ACHN (cell line): ENCODE data around the gene SMIM8.

Experiments used
- DNase-seq: peaks from one replicate; pipeline ENCODE4 v3.0.0-alpha.2; 2015
- in situ Hi-C: cut with HindIII; loops from 2 replicates; pipeline ENCODE4 v1.10.0; 2017; ENCODE audit warnings: low sequenced_read_pairs, low pct_ligation_motif_present, low pct_unique_long_range_greater_than_20kb

SMIM8 gene

GRCh38 chr6:87330961-87331360 is 8.6 kb downstream of the SMIM8 start:
- no peak for DNase-seq
- in situ Hi-C loops: no loop called here

GRCh38 chr6:87333033-87333432 is 10.6 kb downstream of the SMIM8 start:
- DNase-seq: no peak
- in situ Hi-C loops: no loop called here

GRCh38 chr6:87333591-87334181 is 11.3 kb downstream of the SMIM8 start:
- in situ Hi-C loops: no loop called here

GRCh38 chr6:87334683-87335082 is 12.3 kb downstream of the SMIM8 start:
- DNase-seq: no peak
- in situ Hi-C loops: no loop called here

More at GRCh38 chr6:87333591-87334181, 11.3 kb downstream of the SMIM8 start:
- no peak for DNase-seq

GRCh38 chr6:87336367-87336766 is 14.0 kb downstream of the SMIM8 start:
- no peak for DNase-seq
- in situ Hi-C loops: no loop called here

GRCh38 chr6:87340230-87340629 is 17.8 kb downstream of the SMIM8 start:
- in situ Hi-C loops: no loop called here
- DNase-seq: no peak

GRCh38 chr6:87341158-87341557 is 18.8 kb downstream of the SMIM8 start:
- in situ Hi-C loops: no loop called here
- DNase-seq: no peak

GRCh38 chr6:87341899-87342298 is 19.5 kb downstream of the SMIM8 start:
- in situ Hi-C loops: no loop called here
- no peak for DNase-seq

- in situ Hi-C loops: no loop called here
Observed at GRCh38 chr6:87342829-87343228, 20.4 kb downstream of the SMIM8 start.

GRCh38 chr6:87344731-87345130 is 22.3 kb downstream of the SMIM8 start, which contains the start of gene C6orf163:
TSS of gene C6orf163 (plus strand) at chr6:87344813. CDS start at chr6:87345100, 287 bp downstream.
- DNase-seq: no peak
- in situ Hi-C loops: no loop called here

More at GRCh38 chr6:87342829-87343228, 20.4 kb downstream of the SMIM8 start:
- DNase-seq: no peak

GRCh38 chr6:87346700-87347099 is 24.3 kb downstream of the SMIM8 start:
- in situ Hi-C loops: no loop called here
- DNase-seq: no peak

- in situ Hi-C loops: no loop called here
- DNase-seq: no peak
Observed at GRCh38 chr6:87349896-87350295, 27.5 kb downstream of the SMIM8 start.

GRCh38 chr6:87350516-87350915 is 28.1 kb downstream of the SMIM8 start:
- no peak for DNase-seq

GRCh38 chr6:87351583-87351982 is 29.2 kb downstream of the SMIM8 start:
- DNase-seq: no peak
- in situ Hi-C loops: no loop called here

More at GRCh38 chr6:87350516-87350915, 28.1 kb downstream of the SMIM8 start:
- in situ Hi-C loops: no loop called here

- DNase-seq: no peak
- in situ Hi-C loops: no loop called here
Observed at GRCh38 chr6:87356181-87356580, 33.8 kb downstream of the SMIM8 start.

GRCh38 chr6:87357479-87358196 is 35.2 kb downstream of the SMIM8 start:
- DNase-seq: no peak
- in situ Hi-C loops: no loop called here

GRCh38 chr6:87364602-87365252 is 42.3 kb downstream of the SMIM8 start:
- in situ Hi-C loops: no loop called here
- DNase-seq: no peak

GRCh38 chr6:87366072-87366827 is 43.9 kb downstream of the SMIM8 start:
- DNase-seq: no peak
- in situ Hi-C loops: no loop called here

GRCh38 chr6:87366899-87367298 is 44.5 kb downstream of the SMIM8 start:
- DNase-seq: no peak
- in situ Hi-C loops: no loop called here
